Measurements from ENCODE around the gene PRKAA1. TPM values are rescaled to one million over a fixed set of nuclear protein-coding genes. Genes with fewer than 3 reads are reported as not detected.

The PRKAA1 gene
- total RNA-seq, 1 experiment from 2014 or later: 178 TPM

DNA sequence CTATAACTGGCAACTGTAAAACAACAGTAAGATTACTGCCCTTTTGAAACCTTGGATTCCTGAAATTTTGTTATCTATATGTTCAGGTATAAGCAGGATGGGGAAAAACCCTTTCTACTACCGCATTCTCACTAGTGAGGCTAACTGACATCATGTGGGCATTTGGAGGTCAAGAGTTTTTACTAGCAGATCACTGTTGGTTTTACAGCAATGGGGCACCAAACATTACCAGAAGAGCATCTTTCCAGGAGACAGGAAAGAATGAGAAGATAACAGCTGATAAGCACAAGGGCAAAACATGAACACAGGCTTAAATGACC lies 21.6 kb downstream of the PRKAA1 start:
- TF ChIP-seq EZH2 (IDR thresholded peaks at IDR 0.05; ENCODE audit: low read depth): no peak
- TF ChIP-seq, protein P1, sequence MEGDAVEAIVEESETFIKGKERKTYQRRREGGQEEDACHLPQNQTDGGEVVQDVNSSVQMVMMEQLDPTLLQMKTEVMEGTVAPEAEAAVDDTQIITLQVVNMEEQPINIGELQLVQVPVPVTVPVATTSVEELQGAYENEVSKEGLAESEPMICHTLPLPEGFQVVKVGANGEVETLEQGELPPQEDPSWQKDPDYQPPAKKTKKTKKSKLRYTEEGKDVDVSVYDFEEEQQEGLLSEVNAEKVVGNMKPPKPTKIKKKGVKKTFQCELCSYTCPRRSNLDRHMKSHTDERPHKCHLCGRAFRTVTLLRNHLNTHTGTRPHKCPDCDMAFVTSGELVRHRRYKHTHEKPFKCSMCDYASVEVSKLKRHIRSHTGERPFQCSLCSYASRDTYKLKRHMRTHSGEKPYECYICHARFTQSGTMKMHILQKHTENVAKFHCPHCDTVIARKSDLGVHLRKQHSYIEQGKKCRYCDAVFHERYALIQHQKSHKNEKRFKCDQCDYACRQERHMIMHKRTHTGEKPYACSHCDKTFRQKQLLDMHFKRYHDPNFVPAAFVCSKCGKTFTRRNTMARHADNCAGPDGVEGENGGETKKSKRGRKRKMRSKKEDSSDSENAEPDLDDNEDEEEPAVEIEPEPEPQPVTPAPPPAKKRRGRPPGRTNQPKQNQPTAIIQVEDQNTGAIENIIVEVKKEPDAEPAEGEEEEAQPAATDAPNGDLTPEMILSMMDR (conservative IDR thresholded peaks at IDR 0.05): no peak
- intact Hi-C loops (cut with micrococcal nuclease; ENCODE audit: unreplicated experiment): no loop called here
- Histone ChIP-seq H3K36me3 (ENCODE audit: low read depth) (peaks cover 41% of the 10 kb centered on the region), H3K4me1 (replicated peaks; ENCODE audit: insufficient read depth) (peaks cover 24% of the 10 kb centered on the region; the same call in 1 of the 2 replicates), H3K4me2 (no peak overlapping the region), H3K79me2 (ENCODE audit: low read depth) (peaks cover 35% of the 10 kb centered on the region), H3K9me2 (ENCODE audit: insufficient read depth) (no peaks in the 10 kb centered on the region), H3F3A (ENCODE audit: insufficient read depth, low read depth) (peaks cover 10% of the 10 kb centered on the region), H3K27me3 (ENCODE audit: insufficient read depth, low read depth) (no peaks in the 10 kb centered on the region), H3K4me3 (no peak overlapping the region), H2AFZ (no peak overlapping the region), H3K27ac (0 out of 2 replicates have a peak overlapping the region, but pooled peaks have one; percentile 27), H3K9me3 (ENCODE audit: insufficient read depth, low read depth) (no peaks in the 10 kb centered on the region), H4K20me1 (ENCODE audit: insufficient read depth) (peaks cover 37% of the 10 kb centered on the region)
- DNase-seq: no peak
- POLR2A ChIA-PET (ENCODE audit: unreplicated experiment): interaction anchor here (0.6 kb wide), 1 partner anchor 1811 kb away, joined by 15 read pairs; no protein-coding TSS in a partner anchor
- CTCF ChIA-PET: interaction anchor here (0.6 kb wide), 1 partner anchor 346 kb away, joined by 10 read pairs; no protein-coding TSS in a partner anchor
- BruUV-seq (replicated peaks): no TSS peak

DNA sequence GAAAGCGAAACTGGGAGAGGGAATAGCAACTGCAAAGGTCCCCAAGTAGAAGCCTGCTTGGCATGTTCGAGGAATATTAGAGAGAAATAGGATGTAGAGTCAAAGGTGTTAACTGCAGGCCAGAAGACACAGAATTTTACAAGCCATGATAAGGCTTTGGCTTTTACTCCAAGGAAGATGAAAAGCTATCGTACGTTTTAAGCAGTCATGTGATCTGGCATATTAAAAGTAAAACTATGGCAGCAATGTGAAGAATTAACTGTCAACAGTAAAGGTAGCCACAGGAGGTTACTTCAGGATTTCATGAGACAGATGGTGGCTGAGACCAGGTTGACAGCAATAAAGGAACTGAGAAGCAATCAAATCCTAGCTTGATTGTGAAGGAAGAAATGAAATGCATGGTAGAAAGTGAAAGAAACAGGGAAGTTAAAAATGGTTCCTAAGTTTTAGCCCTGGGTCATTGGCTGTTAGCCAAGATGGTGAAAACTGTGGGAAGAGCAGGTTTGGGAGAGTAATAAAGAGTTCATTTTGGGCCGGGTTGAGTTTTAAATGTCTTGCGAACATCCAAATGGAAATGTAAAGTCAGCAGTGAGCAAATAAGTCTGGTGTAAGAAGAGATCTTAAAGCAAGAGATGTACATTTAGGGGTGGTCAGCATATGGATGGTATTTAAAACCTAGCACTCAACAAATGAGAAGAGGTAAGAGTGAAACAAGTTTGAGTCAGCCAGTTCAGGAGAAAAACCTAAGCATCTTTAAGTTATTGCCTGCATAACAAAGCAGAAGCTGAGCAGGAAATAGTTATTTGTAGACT lies 22.1 kb downstream of the PRKAA1 start:
- POLR2A ChIA-PET (ENCODE audit: unreplicated experiment): interaction anchor here (0.6 kb wide), 1 partner anchor 1811 kb away, joined by 15 read pairs; no protein-coding TSS in a partner anchor
- peaks cover 32% of the 10 kb centered on the region for H4K20me1 ChIP-seq (ENCODE audit: insufficient read depth)
- H2AFZ ChIP-seq: no peak overlapping the region
- no peak overlapping the region for H3K4me3 ChIP-seq
- intact Hi-C loops (cut with micrococcal nuclease; ENCODE audit: unreplicated experiment): no loop called here
- peaks cover 29% of the 10 kb centered on the region for H3K79me2 ChIP-seq (ENCODE audit: low read depth)
- H3K36me3 ChIP-seq (ENCODE audit: low read depth): peaks cover 46% of the 10 kb centered on the region
- TF ChIP-seq, protein P1 (conservative IDR thresholded peaks at IDR 0.05): no peak
- TF ChIP-seq EZH2 (IDR thresholded peaks at IDR 0.05; ENCODE audit: low read depth): no peak
- H3K9me2 ChIP-seq (ENCODE audit: insufficient read depth): no peaks in the 10 kb centered on the region
- H3K4me1 ChIP-seq (replicated peaks; ENCODE audit: insufficient read depth): peaks cover 18% of the 10 kb centered on the region; the same call in 1 of the 2 replicates
- no peaks in the 10 kb centered on the region for H3K9me3 ChIP-seq (ENCODE audit: insufficient read depth, low read depth)
- H3K27ac ChIP-seq: peak overlapping the region; percentile 27
- no peak for DNase-seq
- H3K4me2 ChIP-seq: no peak overlapping the region
- CTCF ChIA-PET: interaction anchor here (0.6 to 1.2 kb wide), 2 partner anchors 22 to 346 kb away, joined by 3 to 10 read pairs; partner anchors contain the start of gene PRKAA1
- H3K27me3 ChIP-seq (ENCODE audit: insufficient read depth, low read depth): no peaks in the 10 kb centered on the region
- H3F3A ChIP-seq (ENCODE audit: insufficient read depth, low read depth): peaks cover 10% of the 10 kb centered on the region
- no TSS peak for BruUV-seq (replicated peaks)

DNA sequence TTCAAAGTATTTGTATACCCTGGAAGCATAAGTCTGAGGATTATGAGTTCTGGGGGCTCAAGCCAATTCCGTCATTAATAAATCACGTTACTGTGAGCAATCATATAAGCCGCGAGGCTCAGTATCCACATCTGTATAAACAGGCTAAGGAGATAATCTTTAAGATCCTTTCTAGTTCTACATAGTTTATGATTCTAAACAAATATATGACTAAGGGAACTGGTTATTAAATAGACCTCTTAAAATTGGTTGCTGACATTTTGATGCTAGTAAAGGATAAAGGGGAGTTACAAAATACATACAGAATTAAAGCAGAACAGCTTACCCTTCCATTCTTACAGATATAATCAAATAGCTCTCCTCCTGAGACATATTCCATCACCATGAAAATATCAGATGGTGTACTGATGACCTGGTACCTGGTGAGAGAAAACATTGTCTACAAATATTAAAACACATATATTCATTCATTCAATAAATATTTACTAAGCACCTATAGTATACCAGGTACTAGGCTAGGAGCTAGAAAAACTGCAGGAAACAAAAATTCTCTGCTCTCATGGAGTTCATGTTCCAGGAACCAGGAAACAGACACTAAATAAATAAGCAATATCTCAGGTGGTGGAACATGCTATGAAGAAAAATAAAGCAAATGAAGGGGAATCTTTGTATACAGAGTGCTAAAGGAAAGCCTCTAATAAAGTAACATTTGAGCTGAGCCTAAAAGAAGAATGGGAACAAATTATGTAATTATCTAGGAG lies 22.9 kb downstream of the PRKAA1 start:
- Histone ChIP-seq H3K9me2 (ENCODE audit: insufficient read depth) (no peaks in the 10 kb centered on the region), H3K4me3 (no peak overlapping the region), H4K20me1 (ENCODE audit: insufficient read depth) (peaks cover 25% of the 10 kb centered on the region), H3K4me2 (no peak overlapping the region), H3K27me3 (ENCODE audit: insufficient read depth, low read depth) (no peaks in the 10 kb centered on the region), H3K36me3 (ENCODE audit: low read depth) (peaks cover 47% of the 10 kb centered on the region), H3F3A (ENCODE audit: insufficient read depth, low read depth) (peaks cover 10% of the 10 kb centered on the region; the same call in 1 of the 2 replicates), H3K9me3 (ENCODE audit: insufficient read depth, low read depth) (no peaks in the 10 kb centered on the region), H3K4me1 (replicated peaks; ENCODE audit: insufficient read depth) (peaks cover 10% of the 10 kb centered on the region; the same call in 1 of the 2 replicates), H3K27ac (peak overlapping the region; percentile 27), H2AFZ (no peak overlapping the region), H3K79me2 (ENCODE audit: low read depth) (peaks cover 21% of the 10 kb centered on the region)
- intact Hi-C loops (cut with micrococcal nuclease; ENCODE audit: unreplicated experiment): no loop called here
- no peak for TF ChIP-seq EZH2 (IDR thresholded peaks at IDR 0.05; ENCODE audit: low read depth)
- TF ChIP-seq, protein P1 (conservative IDR thresholded peaks at IDR 0.05): no peak
- POLR2A ChIA-PET (ENCODE audit: unreplicated experiment): no interaction called here
- no TSS peak for BruUV-seq (replicated peaks)
- no peak for DNase-seq
- CTCF ChIA-PET: interaction anchor here (0.5 to 1.2 kb wide), 5 partner anchors 13 to 1819 kb away, joined by 3 to 10 read pairs (median 3); partner anchors contain the start of gene PRKAA1

Measured in PC-9 (cell line).